Body of pancreas (tissue), 4 donors: ENCODE data around the gene MYH15. TPM values are rescaled to one million over a fixed set of nuclear protein-coding genes. Genes with fewer than 3 reads are reported as not detected.

Experiments used
- ATAC-seq: fragments of 150-250 bp; one replicate; pipeline ENCODE4 v1.9.1; 2016
- DNase-seq, 4 donors: peaks; one replicate each; pipeline ENCODE4 v3.0.0-alpha.2; 2019
- H3K27ac ChIP-seq, 4 donors: fragments of 200-600 bp; sonication (generic); 1 replicate in 3 of 4; 2 replicates in 1 of 4; pipeline versions ENCODE4 v1.5.1 to v1.6.1; 2016 to 2019; ENCODE audit warnings: mild to moderate bottlenecking in 1 of 4, mixed read lengths in 1 of 4, moderate library complexity in 1 of 4
- H3K27me3 ChIP-seq, 2 donors: fragments of 200-600 bp; sonication (generic); one replicate each; pipeline ENCODE4 v1.6.0; 2016; ENCODE audit warnings: mild to moderate bottlenecking in 1 of 2
- H3K36me3 ChIP-seq, 2 donors: fragments of 200-600 bp; sonication (generic); replicated peaks in 1 of 2; 2 replicates each; pipeline ENCODE4 v1.5.1; 2016; ENCODE audit warnings: low read depth in 2 of 2; ENCODE audit not compliant: insufficient read depth in 1 of 2
- H3K4me1 ChIP-seq: fragments of 200-600 bp; sonication (generic); one replicate; pipeline ENCODE4 v1.6.0; 2016
- H3K4me3 ChIP-seq, 2 donors: fragments of 200-600 bp; sonication (generic); 1 replicate in 1 of 2; 2 replicates in 1 of 2; pipeline ENCODE4 v1.5.1; 2016 to 2019
- H3K9me3 ChIP-seq, 3 donors: fragments of 200-600 bp; sonication (generic); 1 replicate in 2 of 3; 2 replicates in 1 of 3; pipeline ENCODE4 v1.5.1; 2016
- CTCF ChIP-seq, 7 experiments: fragments of 450-650 bp in 4 of 7; fragments of 200-600 bp in 3 of 7; sonication (generic) in 3 of 7; IDR thresholded peaks; one replicate each; pipeline ENCODE4 v1.5.1; 2016 to 2019; ENCODE audit warnings: antibody characterized with exemption in 7 of 7
- POLR2A ChIP-seq, 3 donors: fragments of 450-650 bp; IDR thresholded peaks; one replicate each; pipeline ENCODE4 v1.6.1; 2016; ENCODE audit warnings: antibody characterized with exemption in 3 of 3, mild to moderate bottlenecking in 2 of 3
- WGBS, 2 donors: methylation state at CpG; one replicate each; pipeline ENCODE4 v1.1.5; 2017; 5-methylcytosine and 5-hydroxymethylcytosine counted together
- intact Hi-C: fragments of 100-400 bp; cut with DNase I; formaldehyde crosslinking; loops from one replicate; pipeline ENCODE4 v1.15.1; 2023
- total RNA-seq, 2 donors: library from RNA; depleted of rRNA; stranded (reverse); fragments of >200 nt; gene quantifications; one replicate each; pipeline ENCODE4 v1.1.0, GENCODE V29; 2016

Gene MYH15
- total RNA-seq, 2 donors from 2014 or later = not detected

- no peak overlapping the region for H3K4me3 ChIP-seq
- no peaks in the 10 kb centered on the region for H3K27me3 ChIP-seq
- peaks cover 15% of the 10 kb centered on the region for H3K4me1 ChIP-seq
- no peaks in the 10 kb centered on the region for H3K36me3 ChIP-seq
- DNase-seq = no peak
- WGBS, 2 donors = 67 to 74% methylated on average over 3 of the region's 3 CpGs
- TF ChIP-seq POLR2A (IDR thresholded peaks at IDR 0.05) = no peak
- H3K27ac ChIP-seq = no peak overlapping the region
- intact Hi-C loops = no loop called here
- no peak for ATAC-seq
- H3K9me3 ChIP-seq = no peaks in the 10 kb centered on the region
These were observed 94.7 kb downstream of the MYH15 start for GRCh38 chr3:108415661-108416060.

GRCh38 chr3:108414007-108414406 lies 96.4 kb downstream of the MYH15 start:
- no peak for ATAC-seq
- Histone ChIP-seq H3K4me3 (no peak overlapping the region), H3K36me3 (no peaks in the 10 kb centered on the region), H3K27me3 (no peaks in the 10 kb centered on the region), H3K4me1 (peaks cover 15% of the 10 kb centered on the region), H3K9me3 (no peaks in the 10 kb centered on the region), H3K27ac (no peak overlapping the region)
- TF ChIP-seq CTCF (IDR thresholded peaks at IDR 0.05) (no peak), POLR2A (IDR thresholded peaks at IDR 0.05) (no peak)
- 67 to 78% methylated on average over 5 of the region's 5 CpGs for WGBS, 2 donors
- DNase-seq = no peak
- intact Hi-C loops = no loop called here

- DNase-seq = peak in 1 of 4 donors; percentile 17
These were observed 98.2 kb downstream of the MYH15 start for GRCh38 chr3:108412121-108412750.

GRCh38 chr3:108410531-108410984 lies 99.8 kb downstream of the MYH15 start:
- no peak overlapping the region for H3K27ac ChIP-seq
- H3K36me3 ChIP-seq = no peaks in the 10 kb centered on the region
- H3K4me1 ChIP-seq = peaks cover 26% of the 10 kb centered on the region
- DNase-seq (no peak), ATAC-seq (no peak)
- 78 to 83% methylated on average over 10 to 11 of the region's 11 CpGs for WGBS, 2 donors
- H3K4me3 ChIP-seq = no peak overlapping the region
- H3K9me3 ChIP-seq = no peaks in the 10 kb centered on the region
- H3K27me3 ChIP-seq = no peaks in the 10 kb centered on the region
- no peak for TF ChIP-seq CTCF (IDR thresholded peaks at IDR 0.05)
- TF ChIP-seq POLR2A (IDR thresholded peaks at IDR 0.05) = no peak
- intact Hi-C loops = no loop called here

More at GRCh38 chr3:108412121-108412750, 98.2 kb downstream of the MYH15 start:
- ATAC-seq = peak; percentile 52
- intact Hi-C loops = no loop called here
- whole genome bisulfite sequencing, 2 donors = 63 to 67% methylated on average over 6 of the region's 6 CpGs
- Histone ChIP-seq H3K27me3 (no peaks in the 10 kb centered on the region), H3K4me1 (peaks cover 16% of the 10 kb centered on the region), H3K4me3 (no peak overlapping the region), H3K9me3 (no peaks in the 10 kb centered on the region), H3K36me3 (no peaks in the 10 kb centered on the region), H3K27ac (peak overlapping the region in 1 of 4 donors; percentile 12)
- TF ChIP-seq CTCF (IDR thresholded peaks at IDR 0.05) = no peak
- no peak for TF ChIP-seq POLR2A (IDR thresholded peaks at IDR 0.05)

GRCh38 chr3:108409800-108410178 lies 100.6 kb downstream of the MYH15 start:
- peaks cover 26% of the 10 kb centered on the region for H3K4me1 ChIP-seq
- 79 to 88% methylated on average over 4 of the region's 4 CpGs for WGBS, 2 donors

More at GRCh38 chr3:108409800-108410178, 100.6 kb downstream of the MYH15 start:
- Histone ChIP-seq H3K27me3 (no peaks in the 10 kb centered on the region), H3K27ac (no peak overlapping the region), H3K4me3 (no peak overlapping the region), H3K36me3 (no peaks in the 10 kb centered on the region), H3K9me3 (no peaks in the 10 kb centered on the region)
- TF ChIP-seq POLR2A (IDR thresholded peaks at IDR 0.05) (no peak), CTCF (IDR thresholded peaks at IDR 0.05) (no peak)
- ATAC-seq = no peak
- DNase-seq = no peak
- intact Hi-C loops = no loop called here
